Measurements from ENCODE around the gene CAV2. TPM values are rescaled to one million over a fixed set of nuclear protein-coding genes. Genes with fewer than 3 reads are reported as not detected.

Gene CAV2
- polyA plus RNA-seq, 1 of the 3 experiments (the other 2 are of a cell fraction), result 182 TPM

- Histone ChIP-seq H3K27ac (ENCODE audit: low read depth in 2 of 2, low read length in 1 of 2) (no peak overlapping the region), H3K9me2 (no peaks in the 10 kb centered on the region), H3K4me1 (ENCODE audit: control insufficient read depth in 1 of 2, insufficient read depth in 2 of 2, low read depth in 1 of 2, low read length in 1 of 2) (peaks cover 10 to 46% of the 10 kb centered on the region in 2 experiments), H2AFZ (ENCODE audit: low read depth) (no peak overlapping the region), H3K79me2 (ENCODE audit: insufficient read depth) (no peaks in the 10 kb centered on the region), H3K9me3 (no peaks in the 10 kb centered on the region; the same call in 1 of the 2 replicates), H4K20me1 (ENCODE audit: insufficient read depth) (no peaks in the 10 kb centered on the region), H3K9ac (no peak overlapping the region), H3K4me3 (ENCODE audit: low read depth in 2 of 2, low read length in 1 of 2) (no peak overlapping the region), H3K36me3 (replicated peaks in 1 of 2; ENCODE audit: control insufficient read depth in 1 of 2, insufficient read depth in 2 of 2, low read length in 1 of 2) (no peaks in the 10 kb centered on the region), H3K27me3 (ENCODE audit: insufficient read depth) (no peaks in the 10 kb centered on the region), H3F3A (replicated peaks; ENCODE audit: insufficient read depth) (peaks cover 43% of the 10 kb centered on the region), H3K4me2 (no peak overlapping the region)
- ChIA-PET POLR2A (no interaction called here), CTCF (no interaction called here)
- TF ChIP-seq ELF1 (IDR thresholded peaks at IDR 0.05), result no peak
- TF ChIP-seq GABPA (IDR thresholded peaks at IDR 0.05; ENCODE audit: low read depth), result no peak
- TF ChIP-seq ZBTB33 (IDR thresholded peaks at IDR 0.05; ENCODE audit: borderline replicate concordance, low read depth), result no peak
- no peak for TF ChIP-seq JUND (IDR thresholded peaks at IDR 0.05)
- no peak for TF ChIP-seq TEAD4 (IDR thresholded peaks at IDR 0.05; ENCODE audit: borderline replicate concordance, insufficient read depth)
- TF ChIP-seq CTCF (IDR thresholded peaks at IDR 0.05), result no peak
- TF ChIP-seq RFX5 (IDR thresholded peaks at IDR 0.05; ENCODE audit: low read length), result no peak
- no peak for TF ChIP-seq NFIC (IDR thresholded peaks at IDR 0.05; ENCODE audit: borderline replicate concordance)
- TF ChIP-seq TCF12 (IDR thresholded peaks at IDR 0.05), result no peak
- no peak for TF ChIP-seq CHD2 (IDR thresholded peaks at IDR 0.05; ENCODE audit: low read length, partially characterized antibody)
- TF ChIP-seq RAD21 (IDR thresholded peaks at IDR 0.05; ENCODE audit: low read length), result no peak
- no peak for TF ChIP-seq MXI1 (IDR thresholded peaks at IDR 0.05; ENCODE audit: low read depth, low read length)
- TF ChIP-seq SMC3 (IDR thresholded peaks at IDR 0.05; ENCODE audit: low read depth, low read length), result no peak
- no peak for DNase-seq
Measured at GRCh38 chr7:116516324-116516723, 16.8 kb downstream of the CAV2 start.

- no peaks in the 10 kb centered on the region for H3K36me3 ChIP-seq (replicated peaks in 1 of 2; ENCODE audit: control insufficient read depth in 1 of 2, insufficient read depth in 2 of 2, low read length in 1 of 2)
- ChIA-PET POLR2A (no interaction called here), CTCF (no interaction called here)
- peaks cover 3 to 57% of the 10 kb centered on the region in 2 experiments; a peak in 3 of 4 replicates for H3K4me1 ChIP-seq (ENCODE audit: control insufficient read depth in 1 of 2, insufficient read depth in 2 of 2, low read depth in 1 of 2, low read length in 1 of 2)
- H3F3A ChIP-seq (replicated peaks; ENCODE audit: insufficient read depth), result peaks cover 43% of the 10 kb centered on the region
- H3K4me3 ChIP-seq (ENCODE audit: low read depth in 2 of 2, low read length in 1 of 2), result no peak overlapping the region
- H3K9me2 ChIP-seq, result no peaks in the 10 kb centered on the region
- WGBS (ENCODE audit: low lambda C conversion rate), result 53% methylated on average over 1 of the region's 1 CpG
- no peaks in the 10 kb centered on the region for H3K27me3 ChIP-seq (ENCODE audit: insufficient read depth)
- TF ChIP-seq RCOR1 (IDR thresholded peaks at IDR 0.05; ENCODE audit: low read length), result no peak
- no peak for TF ChIP-seq RXRA (IDR thresholded peaks at IDR 0.05; ENCODE audit: borderline replicate concordance, low read depth)
- no peak for TF ChIP-seq TCF12 (IDR thresholded peaks at IDR 0.05)
- no peak for TF ChIP-seq REST (IDR thresholded peaks at IDR 0.05; ENCODE audit: low read depth, low read length)
- no peak for TF ChIP-seq TEAD4 (IDR thresholded peaks at IDR 0.05; ENCODE audit: borderline replicate concordance, insufficient read depth)
- TF ChIP-seq, protein P1, sequence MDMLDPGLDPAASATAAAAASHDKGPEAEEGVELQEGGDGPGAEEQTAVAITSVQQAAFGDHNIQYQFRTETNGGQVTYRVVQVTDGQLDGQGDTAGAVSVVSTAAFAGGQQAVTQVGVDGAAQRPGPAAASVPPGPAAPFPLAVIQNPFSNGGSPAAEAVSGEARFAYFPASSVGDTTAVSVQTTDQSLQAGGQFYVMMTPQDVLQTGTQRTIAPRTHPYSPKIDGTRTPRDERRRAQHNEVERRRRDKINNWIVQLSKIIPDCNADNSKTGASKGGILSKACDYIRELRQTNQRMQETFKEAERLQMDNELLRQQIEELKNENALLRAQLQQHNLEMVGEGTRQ (IDR thresholded peaks at IDR 0.05; ENCODE audit: borderline replicate concordance, low read depth, low read length), result no peak
- TF ChIP-seq ELF1 (IDR thresholded peaks at IDR 0.05), result no peak
- H2AFZ ChIP-seq (ENCODE audit: low read depth), result peak overlapping the region; percentile 59
- H3K9me3 ChIP-seq, result no peaks in the 10 kb centered on the region; the same call in 1 of the 2 replicates
- no peaks in the 10 kb centered on the region for H3K79me2 ChIP-seq (ENCODE audit: insufficient read depth)
- DNase-seq, result no peak
- H3K4me2 ChIP-seq, result no peak overlapping the region
- no peak overlapping the region for H3K27ac ChIP-seq (ENCODE audit: low read depth in 2 of 2, low read length in 1 of 2)
- no peak overlapping the region for H3K9ac ChIP-seq
- no peaks in the 10 kb centered on the region for H4K20me1 ChIP-seq (ENCODE audit: insufficient read depth)
Measured at GRCh38 chr7:116517626-116518025, 18.1 kb downstream of the CAV2 start.

Data from SK-N-SH (cell line).